HG02610 (cell line): ENCODE results near the gene TEKT5.

Experiments
- ATAC-seq: cut with Tn5 transposase; IDR thresholded peaks from one replicate; pipeline ENCODE4 v1.9.1; 2021; ENCODE audit warnings: mild to moderate bottlenecking, moderate library complexity; ENCODE audit not compliant: unreplicated experiment

TEKT5 gene

DNA sequence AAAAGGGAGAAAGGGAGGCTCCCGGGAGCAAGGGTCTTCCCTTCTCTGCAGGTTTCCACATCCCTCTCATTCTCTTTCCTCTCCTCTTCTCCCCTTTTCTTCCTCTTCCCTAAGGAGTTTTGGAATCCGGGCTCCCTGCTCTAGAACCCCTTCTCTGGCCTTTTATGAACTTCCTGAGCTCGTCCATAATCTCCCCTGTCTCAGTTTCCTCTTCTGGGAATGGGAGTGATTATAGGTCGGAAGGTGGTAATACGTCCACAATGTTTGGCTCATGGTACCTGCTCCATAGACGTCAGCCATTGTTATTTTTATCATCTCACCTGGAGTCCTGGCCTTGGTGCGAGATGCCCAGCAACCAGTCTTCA, 113.9 kb downstream of the TEKT5 start:
- ATAC-seq = no peak

GRCh38 chr16:10579965-10580882, 114.5 kb downstream of the TEKT5 start, which contains the start of gene EMP2:
TSS of gene EMP2 (minus strand) at chr16:10580598. CDS start at chr16:10547617, 32,981 bp downstream.
- ATAC-seq = no peak

DNA sequence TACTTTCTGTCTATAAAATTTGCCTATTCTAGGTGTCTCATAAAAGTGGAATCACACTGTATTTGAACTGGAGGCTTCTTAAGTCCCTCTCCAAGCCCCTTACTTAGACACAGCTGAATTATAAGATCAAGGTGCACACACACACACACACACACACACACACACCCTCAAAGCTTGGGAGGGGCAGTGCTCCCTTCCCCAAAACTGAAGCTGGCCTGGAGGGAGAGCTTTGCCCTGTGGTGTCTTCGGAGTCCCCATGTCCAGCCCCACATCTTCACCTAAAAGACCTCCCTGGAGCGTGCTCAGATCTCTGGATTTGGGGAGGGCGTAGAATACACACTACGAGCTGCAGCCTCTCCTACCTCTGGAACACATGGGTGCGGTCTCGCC, 115.2 kb downstream of the TEKT5 start:
- ATAC-seq = no peak

GRCh38 chr16:10578474-10579316, 116.0 kb downstream of the TEKT5 start:
- no peak for ATAC-seq
